Right renal cortex interstitium (tissue), 3 donors: Measurements from ENCODE around the gene KIF7. TPM values are rescaled to one million over a fixed set of nuclear protein-coding genes. Genes with fewer than 3 reads are reported as not detected.
"Not testable (repeated sequence)": the region's sequence is repeated elsewhere in the genome, so short reads cannot be mapped to it uniquely, and the experiment has no call there.

Experiments
- DNase-seq, 3 donors: peaks; one replicate each; pipeline ENCODE4 v3.0.0-alpha.2; 2013; ENCODE audit warnings: low read depth in 3 of 3, low spot score in 2 of 3
- polyA plus RNA-seq, 3 donors: library from polyadenylated mRNA; unstranded; fragments of 120-200 nt; gene quantifications; one replicate each; pipeline ENCODE4 v1.2.1, GENCODE V29; 2013; ENCODE audit not compliant: insufficient read length in 3 of 3

The KIF7 gene
- 10 to 100 TPM in 1 of 3 donors, 1 to 10 TPM in 2; 9.4 to 10.1 (median 9.6) TPM for polyA plus RNA-seq

- DNase-seq: peak in 1 of 3 donors; percentile 54
These were observed at the start of gene KIF7 for GRCh38 chr15:89654847-89655805. KIF7 (minus strand) TSS chr15:89655467; CDS start chr15:89652930, 2,537 bp downstream.

- DNase-seq: no peak
These were observed 49.1 kb upstream of the KIF7 start for GRCh38 chr15:89704411-89704810.

GRCh38 chr15:89695198-89695597 lies 39.9 kb upstream of the KIF7 start:
- DNase-seq: no peak

GRCh38 chr15:89693696-89694095 lies 38.4 kb upstream of the KIF7 start:
- DNase-seq: no peak

- DNase-seq: no peak
These were observed 37.8 kb upstream of the KIF7 start for GRCh38 chr15:89693091-89693490.

- DNase-seq: peak; percentile 74 to 77 (median 77)
These were observed 35.3 kb upstream of the KIF7 start, which contains the start of the genes PEX11A and WDR93 for GRCh38 chr15:89690276-89691218. PEX11A (minus strand) TSS chr15:89690754; CDS start chr15:89690632, 122 bp downstream. WDR93 (plus strand) TSS chr15:89690811; CDS start chr15:89701747, 10,936 bp downstream.

GRCh38 chr15:89689930-89690275 lies 34.6 kb upstream of the KIF7 start:
- DNase-seq: not testable (repeated sequence)

- no peak for DNase-seq
These were observed 31.3 kb upstream of the KIF7 start for GRCh38 chr15:89686522-89686921.

GRCh38 chr15:89685995-89686394 lies 30.7 kb upstream of the KIF7 start:
- DNase-seq: no peak

GRCh38 chr15:89681146-89681545 lies 25.9 kb upstream of the KIF7 start:
- no peak for DNase-seq

- DNase-seq: no peak
These were observed 25.1 kb upstream of the KIF7 start for GRCh38 chr15:89680282-89680873.

GRCh38 chr15:89679212-89679611 lies 23.9 kb upstream of the KIF7 start, which contains the start of gene PLIN1:
PLIN1 (minus strand) TSS chr15:89679367; CDS start chr15:89677489, 1,878 bp downstream.
- DNase-seq: no peak

- no peak for DNase-seq
These were observed 22.1 kb upstream of the KIF7 start for GRCh38 chr15:89677381-89677780.

- DNase-seq: no peak
These were observed 20.3 kb upstream of the KIF7 start for GRCh38 chr15:89675606-89676005.

GRCh38 chr15:89674526-89674925 lies 19.3 kb upstream of the KIF7 start:
- DNase-seq: no peak

- DNase-seq: no peak
These were observed 17.9 kb upstream of the KIF7 start for GRCh38 chr15:89673165-89673512.

GRCh38 chr15:89672221-89673164 lies 17.2 kb upstream of the KIF7 start:
- no peak for DNase-seq

GRCh38 chr15:89671687-89672086 lies 16.4 kb upstream of the KIF7 start:
- DNase-seq: no peak

- DNase-seq: no peak
These were observed 15.8 kb upstream of the KIF7 start for GRCh38 chr15:89670971-89671560.
